Measurements from ENCODE around the gene ZDHHC24. TPM values are rescaled to one million over a fixed set of nuclear protein-coding genes. Genes with fewer than 3 reads are reported as not detected.

The ZDHHC24 gene
- total RNA-seq, 1 experiment from 2014 or later: 19.4 TPM

DNA sequence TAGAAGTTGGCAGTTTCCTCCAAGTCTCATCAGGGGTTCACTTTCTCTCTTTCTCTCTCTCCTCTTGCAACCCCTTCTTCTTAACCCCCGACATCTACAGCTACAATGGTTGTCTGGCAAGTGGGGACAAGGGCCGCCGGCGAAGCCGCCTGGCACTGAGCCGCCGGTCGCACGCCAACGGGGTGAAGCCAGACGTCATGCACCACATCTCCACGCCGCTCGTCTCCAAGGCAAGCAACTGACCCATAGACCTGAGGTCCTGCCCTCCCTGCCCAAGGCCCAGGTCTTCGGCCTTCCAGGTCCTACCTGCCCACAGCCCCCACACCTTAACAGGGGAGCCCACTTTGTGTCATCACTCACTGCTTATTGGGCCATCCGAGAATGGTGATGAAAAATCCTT lies 74.7 kb downstream of the ZDHHC24 start:
- POLR2A ChIA-PET (ENCODE audit: unreplicated experiment): interaction anchor here (0.6 kb wide), 1 partner anchor 213 kb away, joined by 12 read pairs; no protein-coding TSS in a partner anchor
- intact Hi-C loops (cut with micrococcal nuclease; ENCODE audit: unreplicated experiment): no loop called here
- Histone ChIP-seq H3K27ac (no peak overlapping the region), H3K9me3 (ENCODE audit: insufficient read depth, low read depth) (no peaks in the 10 kb centered on the region), H3K79me2 (ENCODE audit: low read depth) (no peaks in the 10 kb centered on the region), H3K4me1 (replicated peaks; ENCODE audit: insufficient read depth) (peaks cover 10% of the 10 kb centered on the region), H3K4me2 (no peak overlapping the region), H2AFZ (no peak overlapping the region), H3K36me3 (ENCODE audit: low read depth) (no peaks in the 10 kb centered on the region), H3F3A (ENCODE audit: insufficient read depth, low read depth) (peaks cover 5% of the 10 kb centered on the region; the same call in 1 of the 2 replicates), H3K9me2 (ENCODE audit: insufficient read depth) (no peaks in the 10 kb centered on the region), H3K4me3 (no peak overlapping the region), H3K27me3 (ENCODE audit: insufficient read depth, low read depth) (no peaks in the 10 kb centered on the region), H4K20me1 (ENCODE audit: insufficient read depth) (no peaks in the 10 kb centered on the region; the same call in 1 of the 2 replicates)
- no peak for DNase-seq
- TF ChIP-seq, protein P1, sequence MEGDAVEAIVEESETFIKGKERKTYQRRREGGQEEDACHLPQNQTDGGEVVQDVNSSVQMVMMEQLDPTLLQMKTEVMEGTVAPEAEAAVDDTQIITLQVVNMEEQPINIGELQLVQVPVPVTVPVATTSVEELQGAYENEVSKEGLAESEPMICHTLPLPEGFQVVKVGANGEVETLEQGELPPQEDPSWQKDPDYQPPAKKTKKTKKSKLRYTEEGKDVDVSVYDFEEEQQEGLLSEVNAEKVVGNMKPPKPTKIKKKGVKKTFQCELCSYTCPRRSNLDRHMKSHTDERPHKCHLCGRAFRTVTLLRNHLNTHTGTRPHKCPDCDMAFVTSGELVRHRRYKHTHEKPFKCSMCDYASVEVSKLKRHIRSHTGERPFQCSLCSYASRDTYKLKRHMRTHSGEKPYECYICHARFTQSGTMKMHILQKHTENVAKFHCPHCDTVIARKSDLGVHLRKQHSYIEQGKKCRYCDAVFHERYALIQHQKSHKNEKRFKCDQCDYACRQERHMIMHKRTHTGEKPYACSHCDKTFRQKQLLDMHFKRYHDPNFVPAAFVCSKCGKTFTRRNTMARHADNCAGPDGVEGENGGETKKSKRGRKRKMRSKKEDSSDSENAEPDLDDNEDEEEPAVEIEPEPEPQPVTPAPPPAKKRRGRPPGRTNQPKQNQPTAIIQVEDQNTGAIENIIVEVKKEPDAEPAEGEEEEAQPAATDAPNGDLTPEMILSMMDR (conservative IDR thresholded peaks at IDR 0.05): no peak
- TF ChIP-seq EZH2 (IDR thresholded peaks at IDR 0.05; ENCODE audit: low read depth): no peak
- no TSS peak for BruUV-seq (replicated peaks)
- CTCF ChIA-PET: no interaction called here

Other genes with a start within 250 kb of the ZDHHC24 start
- gene CD248, start 229.0 kb downstream of the ZDHHC24 start, total RNA-seq (2021): not detected in 2 replicates
- 15.5 and 19.5 TPM in 2 replicates for gene RIN1, start 209.6 kb downstream of the ZDHHC24 start, total RNA-seq (2021)
- 43.2 and 54.3 TPM in 2 replicates for gene BRMS1, start 200.9 kb downstream of the ZDHHC24 start, total RNA-seq (2021)
- 22.8 and 28.5 TPM in 2 replicates for gene B4GAT1, start 198.4 kb downstream of the ZDHHC24 start, total RNA-seq (2021)
- 28.9 and 36.1 TPM in 2 replicates for gene SLC29A2, start 174.3 kb downstream of the ZDHHC24 start, total RNA-seq (2021)
- gene NPAS4, start 125.0 kb downstream of the ZDHHC24 start, total RNA-seq (2021): not detected in 2 replicates
- gene MRPL11, start 107.2 kb downstream of the ZDHHC24 start, total RNA-seq (2021): 138 and 140 TPM in 2 replicates
- gene PELI3, start 79.1 kb downstream of the ZDHHC24 start, total RNA-seq (2021): 14.0 and 18.0 TPM in 2 replicates
- gene DPP3, start 65.6 kb downstream of the ZDHHC24 start, total RNA-seq (2021): 76.2 and 80.0 TPM in 2 replicates
- gene BBS1, start 35.4 kb downstream of the ZDHHC24 start, total RNA-seq (2021): 56.1 and 63.4 TPM in 2 replicates
- gene ACTN3, start 855 bp upstream of the ZDHHC24 start, total RNA-seq (2021): not detected in 2 replicates
- 34.3 and 59.2 TPM in 2 replicates for gene CTSF, start 22.6 kb upstream of the ZDHHC24 start, total RNA-seq (2021)
- gene CCDC87, start 47.0 kb upstream of the ZDHHC24 start, total RNA-seq (2021): 0.83 and 1.0 TPM in 2 replicates
- gene CCS, start 47.1 kb upstream of the ZDHHC24 start, total RNA-seq (2021): 47.2 and 61.0 TPM in 2 replicates
- 108 and 112 TPM in 2 replicates for gene RBM14, start 70.6 kb upstream of the ZDHHC24 start, total RNA-seq (2021)
- gene RBM4, start 92.7 kb upstream of the ZDHHC24 start, total RNA-seq (2021): 131 and 140 TPM in 2 replicates
- gene RBM4B, start 131.8 kb upstream of the ZDHHC24 start, total RNA-seq (2021): 17.8 and 24.8 TPM in 2 replicates
- 51.0 and 66.8 TPM in 2 replicates for gene SPTBN2, start 183.2 kb upstream of the ZDHHC24 start, total RNA-seq (2021)